GM12865 (cell line): ENCODE measurements around the gene CLEC2L.

Experiments used
- DNase-seq: peaks from one replicate; pipeline ENCODE4 v3.0.0; 2010; ENCODE audit warnings: low read depth
- H3K4me3 ChIP-seq: 2 replicates; pipeline ENCODE4 v1.5.1; 2011; ENCODE audit warnings: mild to moderate bottlenecking, low read depth, low read length, control low read depth
- TF ChIP-seq, protein P1 (sequence below): IDR thresholded peaks from 2 replicates; pipeline ENCODE4 v1.5.1; 2011; ENCODE audit warnings: low read length, control low read depth, low read depth, inconsistent platforms; ENCODE audit not compliant: insufficient read depth; ENCODE audit errors: missing control alignments

Gene CLEC2L

DNA sequence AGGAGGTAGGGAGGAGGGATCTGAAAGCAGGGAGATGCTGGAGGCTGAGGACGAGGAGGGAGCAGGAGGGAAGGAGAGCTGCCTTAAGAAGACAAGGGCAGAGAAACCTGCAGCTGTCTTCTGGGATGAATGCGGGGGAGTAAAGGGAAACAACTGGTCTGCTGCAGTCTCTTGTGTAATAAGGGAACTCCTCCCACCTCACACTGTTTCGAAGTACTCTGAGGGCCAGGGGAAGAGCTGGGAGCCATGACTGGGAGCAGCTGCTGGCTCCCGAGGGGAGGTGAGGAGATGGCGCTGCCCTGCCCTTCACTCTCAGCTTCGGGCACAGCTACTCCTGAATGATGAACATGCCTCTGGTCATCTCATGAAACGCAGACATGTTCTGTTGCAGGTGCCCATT, 65.1 kb downstream of the CLEC2L start:
- no peak overlapping the region for H3K4me3 ChIP-seq
- TF ChIP-seq, protein P1, sequence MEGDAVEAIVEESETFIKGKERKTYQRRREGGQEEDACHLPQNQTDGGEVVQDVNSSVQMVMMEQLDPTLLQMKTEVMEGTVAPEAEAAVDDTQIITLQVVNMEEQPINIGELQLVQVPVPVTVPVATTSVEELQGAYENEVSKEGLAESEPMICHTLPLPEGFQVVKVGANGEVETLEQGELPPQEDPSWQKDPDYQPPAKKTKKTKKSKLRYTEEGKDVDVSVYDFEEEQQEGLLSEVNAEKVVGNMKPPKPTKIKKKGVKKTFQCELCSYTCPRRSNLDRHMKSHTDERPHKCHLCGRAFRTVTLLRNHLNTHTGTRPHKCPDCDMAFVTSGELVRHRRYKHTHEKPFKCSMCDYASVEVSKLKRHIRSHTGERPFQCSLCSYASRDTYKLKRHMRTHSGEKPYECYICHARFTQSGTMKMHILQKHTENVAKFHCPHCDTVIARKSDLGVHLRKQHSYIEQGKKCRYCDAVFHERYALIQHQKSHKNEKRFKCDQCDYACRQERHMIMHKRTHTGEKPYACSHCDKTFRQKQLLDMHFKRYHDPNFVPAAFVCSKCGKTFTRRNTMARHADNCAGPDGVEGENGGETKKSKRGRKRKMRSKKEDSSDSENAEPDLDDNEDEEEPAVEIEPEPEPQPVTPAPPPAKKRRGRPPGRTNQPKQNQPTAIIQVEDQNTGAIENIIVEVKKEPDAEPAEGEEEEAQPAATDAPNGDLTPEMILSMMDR = no peak
- DNase-seq = no peak

GRCh38 chr7:139589474-139589873, 66.0 kb downstream of the CLEC2L start:
- TF ChIP-seq, protein P1 = no peak
- no peak overlapping the region for H3K4me3 ChIP-seq
- no peak for DNase-seq

DNA sequence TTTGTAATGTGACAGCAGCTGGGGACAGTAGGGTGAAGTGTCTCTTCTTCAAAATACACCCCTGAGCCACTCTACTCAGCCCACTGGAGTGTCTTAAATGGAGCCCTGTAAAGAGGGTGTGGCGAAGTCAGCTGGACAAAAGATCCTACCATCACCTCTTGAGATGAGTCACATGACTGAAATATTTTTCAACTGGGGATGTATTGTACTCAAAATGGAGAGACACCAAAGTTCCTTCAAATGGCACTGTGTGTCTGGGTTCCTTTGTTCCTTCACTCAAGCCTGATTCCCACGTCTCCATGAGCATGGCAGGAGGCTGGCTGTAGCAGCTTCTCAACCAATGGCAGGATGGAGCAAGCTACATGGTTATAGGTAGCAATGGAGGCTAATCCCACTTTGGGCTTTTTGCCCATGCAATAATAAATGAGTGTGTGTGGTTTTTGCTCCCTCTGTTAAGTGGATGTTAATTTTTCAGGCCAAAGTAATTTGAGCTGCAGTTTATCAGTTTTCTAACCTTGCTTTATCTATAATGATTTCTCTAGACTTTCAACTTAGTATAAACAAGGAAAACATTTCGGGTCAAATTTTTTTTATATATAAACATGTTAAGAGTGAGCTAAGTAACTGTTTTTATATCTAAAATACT, 68.2 kb downstream of the CLEC2L start:
- TF ChIP-seq, protein P1 = no peak
- no peak for DNase-seq
- H3K4me3 ChIP-seq = no peak overlapping the region

DNA sequence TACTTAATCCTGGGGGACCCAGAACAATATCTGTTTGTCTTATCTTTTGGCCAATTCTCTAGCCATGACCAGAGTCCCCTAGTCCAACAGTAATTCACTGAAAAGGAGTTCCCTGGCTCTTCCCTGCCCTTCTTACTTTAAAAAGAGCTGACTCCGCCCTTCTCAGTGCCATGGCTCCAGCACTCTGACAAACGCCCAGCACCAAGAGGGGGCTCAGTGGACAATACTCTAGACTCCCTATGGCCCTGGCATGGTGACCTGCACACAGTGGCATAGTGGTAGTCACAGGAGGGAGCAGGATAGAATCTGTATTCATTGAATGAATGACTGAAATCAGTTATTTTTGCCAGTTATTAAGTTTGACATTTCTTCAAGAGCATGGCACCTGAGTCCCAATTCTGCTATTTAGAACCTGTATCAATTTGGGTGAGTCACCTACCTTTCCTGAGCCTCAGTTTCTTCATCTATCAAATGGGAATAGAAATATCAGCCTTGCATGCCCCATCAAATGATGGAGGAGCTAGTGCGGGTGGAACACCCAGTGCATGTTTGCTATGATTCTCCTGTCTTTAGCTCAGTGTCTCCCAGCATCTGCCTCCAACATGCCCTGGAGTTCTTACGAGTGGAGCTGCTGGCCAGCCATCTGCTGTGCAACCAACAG, 69.4 kb downstream of the CLEC2L start:
- TF ChIP-seq, protein P1 = no peak
- no peak for DNase-seq
- H3K4me3 ChIP-seq = no peak overlapping the region

DNA sequence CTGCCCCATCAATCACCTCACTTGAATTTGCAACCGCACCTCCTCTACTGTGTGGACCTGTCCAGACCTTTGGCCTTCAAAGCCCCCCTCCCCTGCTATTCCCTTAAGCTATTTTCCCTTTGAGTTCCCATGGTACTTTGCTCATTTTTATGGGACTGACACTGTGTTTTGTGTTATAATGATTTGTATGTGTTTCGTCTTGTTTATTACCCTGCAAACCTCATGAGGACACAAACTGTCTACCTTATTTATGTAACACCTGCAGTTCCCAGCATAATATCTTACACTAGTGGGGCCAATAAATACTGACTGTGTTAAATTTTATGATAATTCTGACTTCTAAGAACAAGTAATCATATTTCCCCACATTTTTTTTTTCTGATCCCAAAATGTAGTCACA, 70.6 kb downstream of the CLEC2L start:
- TF ChIP-seq, protein P1 = no peak
- no peak for DNase-seq
- no peak overlapping the region for H3K4me3 ChIP-seq
